Left ventricle myocardium inferior (tissue), 1 donor: Measurements from ENCODE around the gene ADAM12. TPM values are rescaled to one million over a fixed set of nuclear protein-coding genes. Genes with fewer than 3 reads are reported as not detected.
"Not testable (repeated sequence)": the region's sequence is repeated elsewhere in the genome, so short reads cannot be mapped to it uniquely, and the experiment has no call there.

Source experiments
- DNase-seq: peaks from one replicate; pipeline ENCODE4 v3.0.0-alpha.2; 2020
- H3K27ac ChIP-seq: fragments of 200-600 bp; replicated peaks from 2 replicates; pipeline ENCODE4 v1.8.0; 2021
- H3K27me3 ChIP-seq: fragments of 200-600 bp; 2 replicates; pipeline ENCODE4 v1.8.0; 2021; ENCODE audit warnings: low read depth
- H3K36me3 ChIP-seq: fragments of 200-600 bp; 2 replicates; pipeline ENCODE4 v1.8.0; 2021
- H3K4me1 ChIP-seq: fragments of 200-600 bp; 2 replicates; pipeline ENCODE4 v1.8.0; 2021
- H3K4me3 ChIP-seq: fragments of 200-600 bp; 2 replicates; pipeline ENCODE4 v1.8.0; 2021; ENCODE audit warnings: mild to moderate bottlenecking, moderate library complexity
- H3K9me3 ChIP-seq: fragments of 200-600 bp; replicated peaks from 2 replicates; pipeline ENCODE4 v1.8.0; 2021
- intact Hi-C: fragments of 100-400 bp; cut with micrococcal nuclease; formaldehyde crosslinking; loops from one replicate; pipeline ENCODE4 v1.11.0; 2022
- total RNA-seq: library from RNA; stranded (reverse); fragmentation: NEBNext Ultra II Directional; extraction: Animal tissue kit (Norgen Biotek cat#: 25700); gene quantifications from one replicate; pipeline ENCODE4 v1.2.1, GENCODE V29; 2021
- TF ChIP-seq, protein P1 (sequence below): fragments of 200-600 bp; IDR thresholded peaks from 2 replicates; pipeline ENCODE4 v1.8.0; 2021; ENCODE audit warnings: antibody characterized with exemption, mild to moderate bottlenecking, borderline replicate concordance
- donor health status: DM: no; HTN: yes; CAD: no; lungs with severe emphysema.

ADAM12 gene
- total RNA-seq, 1 donor from 2014 or later: 0.27 TPM

DNA sequence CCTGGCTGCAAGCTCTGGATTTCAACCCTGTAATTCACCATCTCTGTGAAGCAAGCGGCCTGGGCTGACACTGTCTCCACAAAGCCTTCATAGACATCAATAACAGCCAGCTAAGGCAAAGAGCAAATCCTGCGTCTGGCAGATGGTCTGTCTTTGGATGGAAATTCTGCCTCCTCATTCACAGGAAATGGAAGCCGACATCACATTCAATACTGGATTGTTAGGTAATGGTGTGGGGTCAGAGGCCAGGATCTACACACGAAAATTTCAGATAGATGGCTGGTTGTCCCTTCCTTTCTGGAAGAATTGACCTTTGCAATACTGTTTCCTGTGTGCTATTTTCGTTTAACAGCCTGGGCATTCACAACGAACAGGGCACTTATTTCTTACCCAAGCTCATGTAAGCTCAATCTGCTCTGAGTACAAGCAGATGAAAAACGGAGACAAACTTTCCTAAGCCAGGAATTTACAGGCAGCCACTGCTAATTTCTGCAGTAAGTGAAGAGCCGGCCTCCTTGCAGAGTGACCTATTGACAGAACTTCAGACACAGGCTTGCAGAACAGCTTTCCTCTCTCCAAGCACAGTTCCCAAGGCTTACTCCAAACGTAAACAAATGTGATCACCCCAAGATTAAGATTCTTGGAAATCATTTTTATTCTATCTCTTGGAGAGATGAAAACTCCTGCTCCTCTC lies 3.1 kb upstream of the ADAM12 start:
- Histone ChIP-seq H3K36me3 (no peaks in the 10 kb centered on the region), H3K9me3 (peaks cover 7% of the 10 kb centered on the region), H3K27ac (no peak overlapping the region), H3K4me1 (peaks cover 17% of the 10 kb centered on the region), H3K27me3 (peaks cover 64% of the 10 kb centered on the region), H3K4me3 (no peak overlapping the region)
- TF ChIP-seq, protein P1, sequence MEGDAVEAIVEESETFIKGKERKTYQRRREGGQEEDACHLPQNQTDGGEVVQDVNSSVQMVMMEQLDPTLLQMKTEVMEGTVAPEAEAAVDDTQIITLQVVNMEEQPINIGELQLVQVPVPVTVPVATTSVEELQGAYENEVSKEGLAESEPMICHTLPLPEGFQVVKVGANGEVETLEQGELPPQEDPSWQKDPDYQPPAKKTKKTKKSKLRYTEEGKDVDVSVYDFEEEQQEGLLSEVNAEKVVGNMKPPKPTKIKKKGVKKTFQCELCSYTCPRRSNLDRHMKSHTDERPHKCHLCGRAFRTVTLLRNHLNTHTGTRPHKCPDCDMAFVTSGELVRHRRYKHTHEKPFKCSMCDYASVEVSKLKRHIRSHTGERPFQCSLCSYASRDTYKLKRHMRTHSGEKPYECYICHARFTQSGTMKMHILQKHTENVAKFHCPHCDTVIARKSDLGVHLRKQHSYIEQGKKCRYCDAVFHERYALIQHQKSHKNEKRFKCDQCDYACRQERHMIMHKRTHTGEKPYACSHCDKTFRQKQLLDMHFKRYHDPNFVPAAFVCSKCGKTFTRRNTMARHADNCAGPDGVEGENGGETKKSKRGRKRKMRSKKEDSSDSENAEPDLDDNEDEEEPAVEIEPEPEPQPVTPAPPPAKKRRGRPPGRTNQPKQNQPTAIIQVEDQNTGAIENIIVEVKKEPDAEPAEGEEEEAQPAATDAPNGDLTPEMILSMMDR: no peak
- no peak for DNase-seq
- intact Hi-C loops: no loop called here

DNA sequence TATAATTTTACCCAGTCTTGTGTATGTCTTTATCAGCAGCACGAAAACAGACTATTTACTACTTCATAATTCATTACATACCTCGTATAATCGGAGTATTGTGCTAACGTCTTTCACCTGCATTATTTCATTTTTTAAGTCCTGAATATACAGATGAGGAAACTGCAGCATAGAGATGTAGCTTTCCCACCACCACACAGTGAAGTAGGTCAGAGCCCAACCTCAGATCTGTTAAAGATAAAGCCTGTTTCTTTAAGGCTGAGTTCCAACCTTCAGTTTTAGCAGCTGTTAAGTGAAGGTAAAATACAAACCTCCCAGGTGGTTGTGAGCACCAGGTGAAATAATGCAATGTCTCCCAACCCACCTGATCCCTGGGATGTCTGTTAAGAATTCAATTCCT lies 2.0 kb upstream of the ADAM12 start:
- Histone ChIP-seq H3K27me3 (peaks cover 73% of the 10 kb centered on the region), H3K36me3 (no peaks in the 10 kb centered on the region), H3K9me3 (peaks cover 7% of the 10 kb centered on the region), H3K27ac (no peak overlapping the region), H3K4me1 (peaks cover 17% of the 10 kb centered on the region), H3K4me3 (no peak overlapping the region)
- TF ChIP-seq, protein P1: no peak
- no peak for DNase-seq
- intact Hi-C loops: no loop called here

DNA sequence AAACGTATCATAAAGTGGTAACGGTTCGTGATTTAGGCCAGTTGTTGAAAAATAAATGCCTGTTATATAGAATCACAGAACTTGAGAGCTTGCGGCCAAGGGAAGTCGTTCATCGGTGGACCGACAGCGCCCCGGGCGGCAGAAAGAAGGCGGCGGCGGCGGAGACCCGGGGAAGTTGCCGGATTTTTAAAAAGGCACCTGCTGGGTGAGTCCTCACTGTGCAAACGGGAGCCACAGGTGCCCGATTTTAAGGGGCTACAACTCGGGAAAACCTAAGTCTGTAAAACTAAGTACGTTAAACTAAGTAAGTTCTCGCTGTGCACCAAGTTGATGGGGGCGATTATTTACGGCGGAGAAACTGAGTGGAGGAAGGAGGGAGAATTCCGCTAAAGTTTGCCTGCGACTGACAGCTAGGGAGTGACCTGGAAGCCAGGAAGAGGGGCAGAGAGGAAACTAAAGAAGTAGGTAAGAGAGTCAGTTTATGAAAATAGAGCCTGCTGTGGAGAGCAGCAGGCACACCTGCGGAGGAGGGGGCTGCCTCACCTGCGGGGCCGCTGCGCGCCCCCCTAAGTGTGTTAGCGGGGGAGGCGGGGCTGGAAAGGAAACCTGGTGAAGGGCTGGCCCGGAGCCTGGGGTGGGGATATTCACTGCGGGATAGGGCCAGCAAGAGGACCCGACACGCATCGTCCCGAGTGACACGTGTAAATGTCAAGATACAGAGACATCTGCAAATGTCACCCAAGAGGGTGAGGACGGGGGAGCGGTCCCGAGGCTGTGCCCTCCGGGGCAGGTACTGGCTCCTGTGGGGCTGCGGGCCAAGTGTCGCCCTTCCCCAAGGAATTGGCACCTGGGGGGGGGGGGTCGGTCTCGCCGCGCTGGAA lies 996 bp downstream of the ADAM12 start:
- Histone ChIP-seq H3K36me3 (no peaks in the 10 kb centered on the region), H3K4me1 (peaks cover 17% of the 10 kb centered on the region), H3K27ac (no peak overlapping the region), H3K27me3 (peaks cover 87% of the 10 kb centered on the region), H3K9me3 (peaks cover 5% of the 10 kb centered on the region), H3K4me3 (peak overlapping the region; percentile 63)
- intact Hi-C loops: no loop called here
- DNase-seq: peak; percentile 44
- TF ChIP-seq, protein P1: peak; percentile 72

DNA sequence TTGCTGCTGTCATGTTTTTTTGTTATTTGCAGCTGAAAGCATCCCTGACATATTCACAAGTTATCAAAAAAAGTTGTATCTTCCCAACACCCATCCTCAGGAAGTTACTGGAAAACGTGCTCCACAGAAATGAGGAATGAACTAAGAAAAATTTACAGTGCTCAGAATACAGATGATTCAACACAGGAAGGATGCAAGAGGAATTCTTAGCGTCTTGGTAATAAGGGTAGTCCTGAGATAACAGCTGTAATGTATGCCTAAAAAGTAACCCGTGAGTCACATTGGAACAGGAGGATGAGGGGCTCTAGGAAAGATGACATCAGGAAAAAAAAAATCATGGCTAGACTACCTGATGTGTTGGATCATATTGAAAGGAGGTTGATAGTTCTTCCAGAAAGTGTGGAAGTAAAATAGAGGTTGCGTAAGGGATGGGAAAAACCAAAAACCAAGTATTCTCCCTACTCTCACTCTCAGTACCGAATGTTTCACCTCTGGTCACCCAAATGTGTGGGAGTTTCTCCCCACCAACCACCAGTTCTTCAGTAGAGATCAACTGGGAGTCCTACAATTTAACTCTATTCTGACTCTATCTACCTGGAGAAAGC lies 3.9 kb downstream of the ADAM12 start:
- TF ChIP-seq, protein P1: no peak
- H3K4me1 ChIP-seq: peaks cover 17% of the 10 kb centered on the region
- no peaks in the 10 kb centered on the region for H3K36me3 ChIP-seq
- H3K27me3 ChIP-seq: peaks cover 76% of the 10 kb centered on the region
- no peak for DNase-seq
- no peak overlapping the region for H3K4me3 ChIP-seq
- intact Hi-C loops: no loop called here
- no peak overlapping the region for H3K27ac ChIP-seq
- H3K9me3 ChIP-seq: peaks cover 6% of the 10 kb centered on the region

DNA sequence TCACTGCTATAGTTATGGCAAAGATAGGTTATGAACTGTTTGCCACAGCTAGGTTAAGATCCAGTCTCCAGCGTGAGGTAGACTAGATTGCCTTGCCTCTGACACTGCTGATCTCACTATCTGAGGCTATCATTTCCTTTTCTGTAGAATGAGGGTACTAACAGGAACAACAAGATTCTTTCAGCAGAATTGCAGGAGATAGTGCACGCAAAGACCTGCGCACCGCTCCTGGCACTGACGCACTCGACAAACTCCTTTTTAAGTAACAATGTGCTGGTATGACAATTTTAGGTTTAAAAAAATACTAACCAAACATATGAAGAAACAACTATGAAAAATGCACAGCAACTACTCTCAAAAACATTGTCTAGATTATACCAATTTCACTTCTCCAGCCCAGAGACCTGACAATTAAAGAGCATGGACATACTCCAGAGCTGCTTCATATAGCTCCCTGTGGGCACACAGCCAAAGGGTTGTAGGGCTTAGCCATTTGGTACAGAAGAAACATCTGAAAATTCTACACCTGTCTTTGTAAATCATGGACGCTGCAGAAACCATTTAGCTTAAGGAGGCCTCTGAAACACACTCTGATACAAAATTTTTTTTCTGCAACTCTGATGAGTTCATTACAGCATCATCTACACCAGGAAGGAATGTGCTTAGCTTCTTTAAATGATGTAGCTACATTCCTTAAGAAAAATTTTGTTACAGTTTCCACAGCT lies 7.8 kb downstream of the ADAM12 start:
- H3K4me1 ChIP-seq: no peaks in the 10 kb centered on the region
- H3K27ac ChIP-seq: no peak overlapping the region
- H3K4me3 ChIP-seq: no peak overlapping the region
- intact Hi-C loops: no loop called here
- H3K9me3 ChIP-seq: peaks cover 9% of the 10 kb centered on the region
- DNase-seq: no peak
- peaks cover 38% of the 10 kb centered on the region for H3K27me3 ChIP-seq
- H3K36me3 ChIP-seq: no peaks in the 10 kb centered on the region
- TF ChIP-seq, protein P1: no peak

DNA sequence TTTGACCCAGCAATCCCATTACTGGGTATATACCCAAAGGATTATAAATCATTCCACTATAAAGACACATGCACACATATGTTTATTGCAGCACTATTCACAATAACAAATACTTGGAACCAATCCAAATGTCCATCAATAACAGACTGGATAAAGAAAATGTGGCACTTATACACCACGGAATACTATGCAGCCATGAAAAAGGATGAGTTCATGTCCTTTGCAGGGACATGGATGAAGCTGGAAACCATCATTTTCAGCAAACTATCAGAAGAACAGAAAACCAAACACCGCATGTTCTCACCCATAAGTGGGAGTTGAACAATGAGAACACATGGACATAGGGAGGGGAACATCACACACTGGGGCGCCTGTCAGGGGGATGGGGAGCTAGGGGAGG lies 9.1 kb downstream of the ADAM12 start:
- DNase-seq, H3K36me3 ChIP-seq, H3K4me1 ChIP-seq, H3K27ac ChIP-seq, intact Hi-C loops, H3K4me3 ChIP-seq: not testable (repeated sequence)
- Histone ChIP-seq H3K9me3 (peaks cover 19% of the 10 kb centered on the region), H3K27me3 (peaks cover 27% of the 10 kb centered on the region)
